GM10266 (cell line): ENCODE results near the gene CAB39L.

Experiments used
- DNase-seq: peaks from one replicate; pipeline ENCODE4 v3.0.0; 2012; ENCODE audit errors: extremely low spot score
- TF ChIP-seq, protein P1 (sequence below): IDR thresholded peaks from 2 replicates; pipeline ENCODE4 v1.5.1; 2012; ENCODE audit warnings: mild to moderate bottlenecking, low read depth; ENCODE audit not compliant: control insufficient read depth, insufficient read depth; ENCODE audit errors: missing control alignments

CAB39L gene

DNA sequence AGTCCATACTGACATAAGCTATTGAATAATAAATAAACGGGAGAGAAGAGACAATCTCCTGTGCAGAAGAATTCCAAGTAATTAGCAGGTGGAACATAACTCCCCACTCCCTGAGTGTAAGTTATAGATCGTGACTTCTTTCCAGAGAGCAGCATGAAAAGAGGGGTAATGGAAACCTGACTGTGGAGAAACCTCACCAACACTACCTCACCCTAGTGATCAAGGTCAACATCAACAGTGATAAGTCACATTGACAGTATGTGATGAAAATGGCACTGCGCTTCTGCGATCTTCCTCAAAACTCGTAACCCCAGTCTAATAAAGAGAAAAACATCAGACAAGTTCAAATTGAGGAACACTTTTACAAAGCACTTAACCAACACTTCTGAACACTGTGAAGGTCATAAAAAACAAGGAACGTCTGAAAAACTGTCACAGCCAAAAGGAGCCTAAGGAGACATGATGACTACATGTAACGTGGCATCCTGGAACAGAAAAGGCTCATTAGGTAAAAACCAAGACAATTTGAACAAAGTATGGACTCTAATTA is 19.8 kb downstream of the CAB39L start:
- TF ChIP-seq, protein P1, sequence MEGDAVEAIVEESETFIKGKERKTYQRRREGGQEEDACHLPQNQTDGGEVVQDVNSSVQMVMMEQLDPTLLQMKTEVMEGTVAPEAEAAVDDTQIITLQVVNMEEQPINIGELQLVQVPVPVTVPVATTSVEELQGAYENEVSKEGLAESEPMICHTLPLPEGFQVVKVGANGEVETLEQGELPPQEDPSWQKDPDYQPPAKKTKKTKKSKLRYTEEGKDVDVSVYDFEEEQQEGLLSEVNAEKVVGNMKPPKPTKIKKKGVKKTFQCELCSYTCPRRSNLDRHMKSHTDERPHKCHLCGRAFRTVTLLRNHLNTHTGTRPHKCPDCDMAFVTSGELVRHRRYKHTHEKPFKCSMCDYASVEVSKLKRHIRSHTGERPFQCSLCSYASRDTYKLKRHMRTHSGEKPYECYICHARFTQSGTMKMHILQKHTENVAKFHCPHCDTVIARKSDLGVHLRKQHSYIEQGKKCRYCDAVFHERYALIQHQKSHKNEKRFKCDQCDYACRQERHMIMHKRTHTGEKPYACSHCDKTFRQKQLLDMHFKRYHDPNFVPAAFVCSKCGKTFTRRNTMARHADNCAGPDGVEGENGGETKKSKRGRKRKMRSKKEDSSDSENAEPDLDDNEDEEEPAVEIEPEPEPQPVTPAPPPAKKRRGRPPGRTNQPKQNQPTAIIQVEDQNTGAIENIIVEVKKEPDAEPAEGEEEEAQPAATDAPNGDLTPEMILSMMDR: no peak
- DNase-seq: no peak

DNA sequence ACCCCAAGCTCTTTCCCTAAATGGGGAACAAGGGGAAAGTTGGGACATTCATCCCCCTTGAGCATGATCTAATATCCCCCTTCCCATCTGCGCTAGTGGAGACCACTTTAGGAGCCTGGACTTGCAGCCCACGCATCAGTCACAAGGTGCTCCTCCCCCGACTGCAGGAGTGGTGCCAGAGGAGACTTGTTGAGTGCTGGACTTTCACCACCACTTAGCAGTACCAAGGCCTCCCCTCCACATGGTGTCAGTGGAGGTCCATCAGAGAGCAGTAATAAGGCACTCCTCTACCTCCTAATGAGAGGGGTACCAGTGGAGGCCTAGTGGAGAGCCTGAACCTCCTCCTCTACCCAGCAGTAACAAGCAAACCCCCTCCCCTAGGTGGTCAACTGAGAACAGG is 22.5 kb downstream of the CAB39L start:
- peak; percentile 28 for DNase-seq
- TF ChIP-seq, protein P1: peak; percentile 58

DNA sequence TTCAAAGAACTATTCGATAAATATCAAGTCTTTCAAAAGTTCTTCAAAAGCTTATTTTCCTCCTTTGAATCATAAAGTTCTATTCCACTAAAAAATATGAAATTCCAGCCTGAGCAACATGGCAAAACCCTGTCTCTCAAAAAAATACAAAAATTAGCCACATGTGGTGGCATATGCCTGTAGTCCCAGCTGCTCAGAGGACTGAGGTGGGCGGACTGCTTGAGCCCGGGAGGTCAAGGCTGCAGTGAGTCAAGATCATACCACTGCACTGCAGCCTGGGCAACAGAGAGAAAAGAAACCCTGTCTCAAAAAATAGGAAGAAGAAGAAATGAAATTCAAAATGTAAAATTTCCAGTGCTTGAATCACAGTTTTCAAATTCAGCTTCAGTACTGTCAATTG is 24.6 kb downstream of the CAB39L start:
- TF ChIP-seq, protein P1: no peak
- DNase-seq: no peak

DNA sequence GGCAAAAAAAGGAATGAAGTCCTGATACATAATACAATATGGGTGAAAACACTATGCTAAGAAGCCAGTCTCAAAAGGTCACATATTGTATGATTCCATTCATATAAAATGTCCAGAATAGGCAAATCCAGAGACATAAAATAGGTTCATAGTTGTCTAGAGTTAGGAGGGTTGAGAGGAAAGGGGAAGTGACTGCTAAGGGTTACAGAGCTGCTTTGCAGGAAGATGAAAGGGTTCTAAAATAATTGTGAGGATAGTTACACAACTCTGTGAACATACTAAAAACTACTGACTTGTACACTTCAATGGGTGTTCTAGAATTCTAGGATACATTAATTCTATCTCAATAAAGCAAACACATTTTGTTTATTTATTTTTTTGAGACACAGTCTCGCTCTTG is 25.7 kb downstream of the CAB39L start:
- TF ChIP-seq, protein P1: no peak
- DNase-seq: no peak

DNA sequence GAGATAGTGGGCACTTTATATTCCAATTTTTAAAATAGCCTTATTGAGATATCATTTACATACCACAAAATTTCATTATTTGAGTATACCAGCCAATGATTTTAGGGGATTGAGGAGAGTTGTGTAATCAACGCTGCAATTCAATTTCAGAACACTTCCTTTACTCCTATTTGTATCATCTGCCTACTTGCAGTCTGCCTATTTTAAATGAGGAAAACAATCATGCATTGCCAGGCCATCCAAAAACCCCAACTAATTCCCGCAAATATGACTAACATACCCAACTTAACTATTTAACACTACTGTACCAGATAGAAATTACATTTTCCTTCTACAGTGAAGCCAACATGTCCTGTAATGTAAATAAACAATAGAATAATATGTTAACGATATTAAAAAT is 26.7 kb downstream of the CAB39L start:
- TF ChIP-seq, protein P1: no peak
- no peak for DNase-seq

DNA sequence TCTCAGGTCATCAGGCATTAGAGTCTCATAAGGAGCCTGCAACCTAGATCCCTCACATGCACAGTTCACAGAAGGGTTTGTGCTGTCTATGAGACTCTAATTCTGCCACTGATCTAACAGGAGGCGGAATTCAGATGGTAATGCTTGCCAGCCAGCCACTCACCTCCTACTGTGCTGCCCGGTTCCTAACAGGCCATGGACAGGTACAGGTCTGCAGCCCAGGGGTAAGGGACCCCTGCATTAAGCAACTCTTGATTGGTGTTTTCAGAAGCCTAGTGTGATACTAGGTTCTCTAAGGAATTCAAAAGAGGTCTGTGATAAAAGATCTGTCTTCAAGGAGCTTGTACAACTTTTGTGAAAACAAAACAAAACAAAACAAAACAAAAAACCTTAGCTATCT is 31.1 kb downstream of the CAB39L start:
- TF ChIP-seq, protein P1: no peak
- DNase-seq: no peak

DNA sequence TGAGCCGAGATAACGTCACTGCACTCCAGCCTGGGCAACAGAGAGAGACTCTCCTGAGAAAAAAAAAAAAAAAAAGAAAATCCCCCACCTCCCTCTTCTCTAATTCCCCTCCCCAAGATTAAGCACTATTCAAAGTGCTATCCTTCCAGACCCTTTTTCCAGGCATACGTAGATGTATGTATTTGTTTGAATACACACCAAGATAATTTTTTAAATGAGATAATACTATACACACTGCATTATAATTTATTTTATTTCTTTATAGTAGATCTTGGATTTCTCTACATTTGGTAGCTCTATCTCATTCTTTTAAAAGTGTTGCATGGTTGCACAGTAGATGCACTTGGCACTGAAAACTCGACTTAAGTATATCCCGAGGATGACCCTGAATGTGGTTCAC is 32.5 kb downstream of the CAB39L start:
- no peak for DNase-seq
- TF ChIP-seq, protein P1: no peak
